ENCODE measurements around the gene SLC22A15. TPM values are rescaled to one million over a fixed set of nuclear protein-coding genes. Genes with fewer than 3 reads are reported as not detected.
"Not testable (repeated sequence)": the region's sequence is repeated elsewhere in the genome, so short reads cannot be mapped to it uniquely, and the experiment has no call there.

The SLC22A15 gene
- total RNA-seq, 1 donor from 2014 or later: 5.6 TPM

GRCh38 chr1:116044071-116044470 is 67.8 kb downstream of the SLC22A15 start:
- Histone ChIP-seq H3K27me3 (no peaks in the 10 kb centered on the region), H3K36me3 (peaks cover 0 to 18% of the 10 kb centered on the region in 2 donors), H3K27ac (no peak overlapping the region), H3K4me3 (no peak overlapping the region), H3K4me1 (no peaks in the 10 kb centered on the region), H3K9me3 (no peaks in the 10 kb centered on the region)
- TF ChIP-seq, protein P1, sequence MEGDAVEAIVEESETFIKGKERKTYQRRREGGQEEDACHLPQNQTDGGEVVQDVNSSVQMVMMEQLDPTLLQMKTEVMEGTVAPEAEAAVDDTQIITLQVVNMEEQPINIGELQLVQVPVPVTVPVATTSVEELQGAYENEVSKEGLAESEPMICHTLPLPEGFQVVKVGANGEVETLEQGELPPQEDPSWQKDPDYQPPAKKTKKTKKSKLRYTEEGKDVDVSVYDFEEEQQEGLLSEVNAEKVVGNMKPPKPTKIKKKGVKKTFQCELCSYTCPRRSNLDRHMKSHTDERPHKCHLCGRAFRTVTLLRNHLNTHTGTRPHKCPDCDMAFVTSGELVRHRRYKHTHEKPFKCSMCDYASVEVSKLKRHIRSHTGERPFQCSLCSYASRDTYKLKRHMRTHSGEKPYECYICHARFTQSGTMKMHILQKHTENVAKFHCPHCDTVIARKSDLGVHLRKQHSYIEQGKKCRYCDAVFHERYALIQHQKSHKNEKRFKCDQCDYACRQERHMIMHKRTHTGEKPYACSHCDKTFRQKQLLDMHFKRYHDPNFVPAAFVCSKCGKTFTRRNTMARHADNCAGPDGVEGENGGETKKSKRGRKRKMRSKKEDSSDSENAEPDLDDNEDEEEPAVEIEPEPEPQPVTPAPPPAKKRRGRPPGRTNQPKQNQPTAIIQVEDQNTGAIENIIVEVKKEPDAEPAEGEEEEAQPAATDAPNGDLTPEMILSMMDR (IDR thresholded peaks at IDR 0.05): no peak
- intact Hi-C loops (cut with DNase I): no loop called here
- DNase-seq (ENCODE audit: low spot score in 2 of 2): no peak

DNA sequence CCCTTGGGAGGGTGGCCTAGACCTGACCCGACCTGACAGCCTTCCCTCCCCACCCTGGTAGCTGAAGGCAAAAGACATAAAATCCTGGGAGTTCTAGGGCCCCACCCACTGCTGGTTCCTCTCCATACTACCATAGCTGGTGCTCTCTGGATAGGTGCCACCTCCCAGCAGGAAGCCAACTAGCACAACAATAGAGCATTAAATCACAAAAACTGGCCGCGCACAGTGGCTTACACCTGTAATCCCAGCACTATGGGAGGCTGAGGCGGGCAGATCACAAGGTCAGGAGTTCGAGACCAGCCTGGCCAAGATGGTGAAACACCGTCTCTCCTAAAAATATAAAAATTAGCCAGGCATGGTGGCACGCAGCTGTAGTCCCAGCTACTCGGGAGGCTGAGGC is 70.6 kb downstream of the SLC22A15 start:
- H3K36me3 ChIP-seq; H3K27me3 ChIP-seq; intact Hi-C loops (cut with DNase I); DNase-seq (ENCODE audit: low spot score in 2 of 2); H3K4me1 ChIP-seq; H3K27ac ChIP-seq; H3K4me3 ChIP-seq: not testable (repeated sequence)
- H3K9me3 ChIP-seq: peaks cover 0 to 13% of the 10 kb centered on the region in 2 donors

GRCh38 chr1:116051896-116052295 is 75.6 kb downstream of the SLC22A15 start:
- intact Hi-C loops (cut with DNase I): not testable (repeated sequence)
- H3K9me3 ChIP-seq: peaks cover 0 to 19% of the 10 kb centered on the region in 2 donors

GRCh38 chr1:116062201-116062600 is 85.9 kb downstream of the SLC22A15 start:
- intact Hi-C loops (cut with DNase I): no loop called here
- H3K36me3 ChIP-seq: peaks cover 3 to 15% of the 10 kb centered on the region in 2 donors
- TF ChIP-seq, protein P1 (IDR thresholded peaks at IDR 0.05): no peak
- DNase-seq (ENCODE audit: low spot score in 2 of 2): no peak
- H3K27me3 ChIP-seq: no peaks in the 10 kb centered on the region
- H3K4me1 ChIP-seq: no peaks in the 10 kb centered on the region
- H3K27ac ChIP-seq: no peak overlapping the region
- H3K9me3 ChIP-seq: peaks cover 0 to 6% of the 10 kb centered on the region in 2 donors
- no peak overlapping the region for H3K4me3 ChIP-seq

More at GRCh38 chr1:116051896-116052295, 75.6 kb downstream of the SLC22A15 start:
- H3K4me3 ChIP-seq; DNase-seq (ENCODE audit: low spot score in 2 of 2); H3K27me3 ChIP-seq; H3K4me1 ChIP-seq; H3K36me3 ChIP-seq; H3K27ac ChIP-seq: not testable (repeated sequence)

DNA sequence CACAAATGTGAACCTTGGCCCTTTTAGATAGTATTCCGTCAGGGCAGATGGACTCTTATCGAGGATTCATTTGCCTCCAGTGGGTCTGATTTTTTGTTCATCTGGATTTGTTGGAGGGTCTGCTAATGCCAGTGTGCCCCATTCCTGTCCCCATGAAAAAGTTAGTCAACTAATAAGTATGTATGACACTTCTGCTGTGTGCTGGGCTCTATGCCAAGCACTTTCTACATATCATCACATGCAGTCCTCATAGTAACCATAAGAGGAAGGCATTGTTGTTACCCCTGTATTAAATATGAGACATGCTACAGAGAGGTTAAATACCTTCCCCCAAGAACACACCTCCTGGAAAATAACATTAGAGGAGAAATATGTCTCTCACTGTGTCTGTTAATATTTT is 88.3 kb downstream of the SLC22A15 start:
- H3K9me3 ChIP-seq: no peaks in the 10 kb centered on the region
- no peak overlapping the region for H3K27ac ChIP-seq
- TF ChIP-seq, protein P1 (IDR thresholded peaks at IDR 0.05): no peak
- H3K36me3 ChIP-seq: peaks cover 3 to 15% of the 10 kb centered on the region in 2 donors
- no peak for DNase-seq (ENCODE audit: low spot score in 2 of 2)
- H3K4me3 ChIP-seq: no peak overlapping the region
- intact Hi-C loops (cut with DNase I): no loop called here
- H3K4me1 ChIP-seq: no peaks in the 10 kb centered on the region
- H3K27me3 ChIP-seq: no peaks in the 10 kb centered on the region

- intact Hi-C loops (cut with DNase I): no loop called here
- Histone ChIP-seq H3K27me3 (no peaks in the 10 kb centered on the region), H3K36me3 (peaks cover 3 to 24% of the 10 kb centered on the region in 2 donors), H3K4me3 (no peak overlapping the region), H3K9me3 (no peaks in the 10 kb centered on the region), H3K27ac (peak overlapping the region; percentile 38 to 72), H3K4me1 (no peaks in the 10 kb centered on the region)
- TF ChIP-seq, protein P1 (IDR thresholded peaks at IDR 0.05): no peak
- no peak for DNase-seq (ENCODE audit: low spot score in 2 of 2)
These were observed 90.7 kb downstream of the SLC22A15 start for GRCh38 chr1:116066868-116067565.

- Histone ChIP-seq H3K36me3 (peaks cover 3 to 24% of the 10 kb centered on the region in 2 donors), H3K9me3 (no peaks in the 10 kb centered on the region), H3K4me3 (no peak overlapping the region), H3K27me3 (no peaks in the 10 kb centered on the region), H3K27ac (peak overlapping the region; percentile 38 to 72), H3K4me1 (no peaks in the 10 kb centered on the region)
- TF ChIP-seq, protein P1 (IDR thresholded peaks at IDR 0.05): no peak
- intact Hi-C loops (cut with DNase I): no loop called here
- DNase-seq (ENCODE audit: low spot score in 2 of 2): no peak
These were observed 91.2 kb downstream of the SLC22A15 start for GRCh38 chr1:116067566-116067890.
